Right kidney (tissue), 1 donor: Measurements from ENCODE around the gene THAP4.
"Not testable (repeated sequence)": the region's sequence is repeated elsewhere in the genome, so short reads cannot be mapped to it uniquely, and the experiment has no call there.

Source experiments
- DNase-seq: peaks from one replicate; pipeline ENCODE4 v3.0.0-alpha.2; 2016

The THAP4 gene

GRCh38 chr2:241586564-241587264 lies 50.2 kb downstream of the THAP4 start:
- DNase-seq = no peak

GRCh38 chr2:241584436-241584835 lies 52.5 kb downstream of the THAP4 start:
- no peak for DNase-seq

DNA sequence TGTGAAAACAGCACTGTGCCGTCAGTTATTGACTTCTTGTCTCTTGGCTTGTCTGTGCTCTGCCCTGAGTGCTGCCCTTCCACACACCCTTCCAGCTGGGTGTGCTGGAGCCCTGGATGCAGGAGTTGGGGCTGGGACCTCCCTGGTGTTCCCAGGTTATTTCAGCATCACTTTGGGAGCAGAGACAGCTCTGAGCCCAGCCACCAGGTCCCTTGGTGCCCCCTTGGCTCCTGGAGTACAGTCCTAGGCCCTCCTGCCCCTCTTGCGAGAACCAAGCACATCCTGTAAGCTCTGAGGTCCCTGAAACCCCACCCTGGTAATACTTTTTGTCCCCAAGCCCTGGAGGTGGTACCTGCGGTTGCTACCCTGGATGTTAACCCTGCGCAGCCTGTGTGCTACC lies 54.2 kb downstream of the THAP4 start:
- no peak for DNase-seq

DNA sequence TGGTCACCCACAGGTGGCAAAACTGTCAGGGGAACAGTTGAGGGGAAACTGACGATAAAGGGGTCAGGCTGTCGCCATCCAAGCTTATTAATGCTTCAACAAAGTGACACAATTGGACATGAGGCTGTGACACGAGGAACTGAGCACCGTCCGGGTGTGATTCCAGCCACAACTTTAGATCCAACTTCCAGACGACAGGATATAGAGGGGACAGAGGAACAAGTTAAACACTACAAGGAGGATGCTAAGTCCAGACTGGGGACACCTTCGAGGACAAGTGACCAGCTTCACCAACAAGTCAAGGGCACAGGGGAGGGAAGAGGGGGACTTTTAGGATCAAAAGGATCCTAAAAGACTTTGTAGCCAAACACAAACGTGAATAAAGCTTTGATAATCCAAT lies 54.6 kb downstream of the THAP4 start:
- DNase-seq = no peak

DNA sequence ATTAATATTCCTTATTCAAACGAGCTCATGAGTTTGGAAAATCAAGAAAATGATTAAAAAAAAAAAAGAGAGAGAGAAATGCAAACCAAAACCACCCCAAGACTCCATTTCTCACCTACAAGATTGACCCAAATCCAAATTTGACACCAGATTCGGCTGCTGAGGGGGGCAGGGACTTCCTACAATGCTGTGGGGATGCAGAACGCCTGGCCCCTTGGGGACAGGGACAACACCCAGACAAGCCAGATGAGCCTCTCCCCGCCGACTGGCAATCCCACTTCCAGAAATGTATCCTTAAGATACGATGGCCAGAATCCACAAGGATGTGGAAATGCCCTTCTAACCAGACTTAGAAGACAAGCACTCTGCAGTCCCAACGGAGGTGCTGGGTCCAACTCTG lies 57.7 kb downstream of the THAP4 start:
- no peak for DNase-seq

DNA sequence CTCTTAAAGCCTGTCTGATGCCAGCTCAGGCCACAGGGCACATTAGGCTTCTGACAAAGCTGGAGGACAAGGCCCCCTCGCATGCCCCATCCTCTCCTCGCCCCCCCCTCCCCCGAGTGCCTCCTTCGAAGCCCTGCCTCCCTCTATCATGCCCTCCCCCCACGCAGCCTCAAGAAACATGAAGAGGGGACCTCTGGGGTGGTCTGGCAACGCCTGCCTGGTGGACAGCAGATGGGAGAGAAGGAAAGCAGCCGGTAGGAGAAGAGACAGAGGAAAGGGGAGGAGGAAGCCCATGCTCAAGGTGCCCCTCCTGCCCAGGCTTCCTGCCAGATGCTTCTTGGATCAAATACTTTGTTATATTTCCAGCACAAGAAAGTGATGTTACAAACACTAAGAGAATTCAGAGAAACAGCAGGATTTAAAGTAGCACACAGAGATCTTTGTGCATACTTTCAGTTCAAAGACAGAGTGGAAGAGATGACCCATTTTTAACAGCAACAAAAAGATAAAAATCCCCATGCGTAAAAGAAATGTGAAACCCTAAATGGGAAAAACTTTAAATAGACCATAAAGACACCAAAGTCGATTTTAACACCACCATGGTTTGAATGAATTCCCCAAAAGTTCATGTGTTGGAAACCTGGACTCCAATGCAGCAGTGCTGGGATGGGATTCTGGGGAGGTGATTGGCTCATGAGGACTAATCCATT lies 59.4 kb downstream of the THAP4 start:
- DNase-seq = no peak

DNA sequence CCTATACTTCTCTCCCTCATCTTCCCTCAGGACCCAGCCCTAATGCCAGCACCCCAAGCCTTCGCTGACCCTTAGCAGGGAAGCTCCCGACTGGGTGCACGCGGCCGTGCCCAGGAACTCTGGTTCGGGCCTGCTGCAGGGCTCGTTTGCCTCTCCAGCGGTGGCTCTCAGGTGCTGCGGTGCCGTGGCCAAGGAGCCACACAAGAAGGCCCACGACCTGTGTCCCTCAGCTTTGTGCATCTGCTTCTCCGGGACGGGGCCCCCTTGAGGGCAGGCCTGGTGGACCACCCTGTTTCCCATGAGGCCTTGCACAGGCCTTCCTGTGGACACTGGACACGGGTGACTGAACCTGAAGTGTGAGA lies 60.7 kb downstream of the THAP4 start:
- no peak for DNase-seq

DNA sequence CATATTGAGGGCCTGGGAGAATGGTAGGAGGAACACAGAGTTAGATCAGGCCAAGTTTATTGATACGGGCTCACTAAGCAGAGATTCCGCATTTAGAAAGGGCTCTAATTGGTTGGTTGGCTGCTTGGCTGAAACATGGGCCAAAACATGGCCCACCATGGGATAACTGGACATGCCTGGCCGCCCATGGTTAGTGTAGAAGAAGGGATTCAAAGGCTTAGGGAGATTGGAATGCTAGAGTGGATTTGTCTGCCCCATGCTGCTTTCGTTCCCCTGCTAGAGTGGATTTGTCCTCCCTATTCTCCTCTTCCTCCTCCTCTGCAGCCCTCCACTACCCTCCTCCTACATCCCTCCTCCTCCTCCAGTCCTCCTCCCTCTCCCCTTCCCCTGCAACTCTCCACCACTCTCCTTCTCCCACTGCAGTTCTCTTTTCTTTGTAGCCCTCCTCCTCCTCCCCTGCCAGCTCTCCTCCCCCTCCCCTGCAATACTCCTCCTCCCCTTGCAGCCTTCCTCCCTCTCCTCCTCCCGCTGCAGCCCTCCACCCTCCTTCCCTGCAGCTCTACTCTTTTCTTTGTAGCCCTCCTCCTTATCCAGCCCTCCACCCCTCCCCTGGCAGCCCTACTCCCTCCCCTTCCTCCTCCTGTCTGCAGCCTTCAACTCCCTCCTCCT lies 61.2 kb downstream of the THAP4 start:
- DNase-seq = no peak

DNA sequence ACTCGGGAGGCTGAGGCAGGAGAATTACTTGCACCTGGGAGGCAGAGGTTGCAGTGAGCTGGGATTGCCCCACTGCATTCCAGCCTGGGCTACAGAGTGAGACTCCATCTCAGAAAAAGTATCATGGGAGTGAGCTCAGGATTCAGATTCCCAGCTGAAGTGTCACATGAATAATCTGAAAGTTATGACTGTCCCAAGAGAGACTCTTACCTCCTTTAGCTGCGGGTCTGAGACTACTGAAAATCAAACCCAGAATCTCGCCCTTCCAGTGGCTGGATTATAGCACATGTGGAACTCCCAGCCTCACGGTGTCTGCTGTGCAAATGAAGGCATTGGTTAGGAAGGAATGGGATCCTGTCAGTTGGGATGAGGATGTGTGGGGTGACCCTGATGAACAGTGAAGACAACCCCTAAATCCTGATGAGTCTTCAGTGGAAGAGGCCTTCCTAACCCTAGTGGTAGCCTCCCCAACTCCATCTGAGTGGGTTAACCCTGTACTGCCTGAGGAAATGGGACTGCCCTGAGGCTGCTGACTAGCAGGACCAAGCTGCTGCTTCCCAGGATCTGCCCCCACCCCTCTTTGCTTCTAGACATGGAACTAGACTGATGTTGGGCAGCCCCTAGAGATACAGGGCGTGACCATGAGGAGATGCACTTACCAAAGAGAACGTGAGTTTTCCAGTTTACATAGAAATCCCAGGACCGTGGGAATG lies 61.9 kb downstream of the THAP4 start:
- DNase-seq = no peak

- no peak for DNase-seq
These were observed 63.2 kb downstream of the THAP4 start for GRCh38 chr2:241573741-241574140.

DNA sequence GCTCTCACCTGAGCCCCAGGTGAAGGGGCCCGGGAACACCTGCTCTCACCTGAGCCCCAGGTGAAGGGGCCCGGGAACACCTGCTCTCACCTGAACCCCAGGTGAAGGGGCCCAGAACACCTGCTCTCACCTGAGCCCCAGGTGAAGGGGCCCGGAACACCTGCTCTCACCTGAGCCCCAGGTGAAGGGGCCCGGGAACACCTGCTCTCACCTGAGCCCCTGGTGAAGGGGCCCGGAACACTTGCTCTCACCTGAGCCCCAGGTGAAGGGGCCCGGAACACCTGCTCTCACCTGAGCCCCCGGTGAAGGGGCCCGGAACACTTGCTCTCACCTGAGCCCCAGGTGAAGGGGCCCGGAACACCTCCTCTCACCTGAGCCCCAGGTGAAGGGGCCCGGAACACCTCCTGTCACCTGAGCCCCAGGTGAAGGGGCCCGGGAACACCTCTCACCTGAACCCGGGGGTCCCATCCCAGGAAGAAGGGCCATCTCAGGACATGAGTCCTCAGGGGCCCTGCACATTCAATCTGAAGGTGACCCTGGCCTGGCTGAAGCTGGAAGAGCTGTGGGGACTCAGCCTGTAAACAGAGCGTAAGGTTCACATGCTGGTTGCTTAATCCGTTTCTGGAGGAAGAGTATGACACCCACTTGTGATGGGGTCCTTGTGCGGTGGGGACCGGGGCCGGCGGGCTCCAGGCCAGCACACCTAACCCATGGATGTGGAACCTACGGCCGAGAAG lies 63.9 kb downstream of the THAP4 start:
- not testable (repeated sequence) for DNase-seq

DNA sequence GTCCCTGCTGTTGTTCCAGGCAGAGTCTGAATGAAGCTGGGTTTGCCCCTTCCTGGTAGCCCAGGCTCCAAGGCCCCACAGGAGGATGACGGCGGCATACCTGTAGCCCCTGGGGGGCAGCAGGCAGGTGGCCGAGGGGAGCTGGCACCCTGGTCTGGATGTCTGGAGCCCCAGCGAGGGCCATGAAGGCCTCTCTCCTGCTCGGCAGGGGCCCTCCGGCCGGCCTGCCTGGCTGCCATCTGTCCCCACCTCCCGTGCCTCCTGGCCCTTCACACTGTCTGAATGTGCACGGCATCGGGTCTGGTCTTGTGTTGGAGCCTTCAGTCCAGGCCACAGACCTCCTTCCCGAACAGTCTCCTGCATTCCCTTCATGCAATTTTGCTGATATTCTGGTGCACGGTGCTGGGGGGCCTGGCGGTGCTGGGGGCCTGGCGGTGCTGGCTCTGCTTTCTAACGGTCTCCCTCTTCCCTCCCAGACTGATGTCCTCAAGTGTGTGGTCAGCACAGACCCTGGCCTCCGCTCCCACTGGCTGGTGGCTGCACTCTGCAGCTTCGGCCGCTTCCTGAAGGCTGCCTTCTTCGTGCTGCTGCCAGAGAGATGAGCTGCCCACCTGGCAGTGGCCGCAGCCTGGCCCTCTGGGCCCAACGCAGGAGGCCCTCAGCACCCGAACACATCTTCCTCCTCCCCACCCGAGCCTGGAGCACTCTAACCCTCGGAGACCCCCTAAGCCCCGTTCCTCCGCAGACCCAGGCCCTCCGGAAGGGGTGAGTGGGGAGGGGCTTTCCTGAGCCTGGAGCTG lies 64.9 kb downstream of the THAP4 start:
- no peak for DNase-seq

DNA sequence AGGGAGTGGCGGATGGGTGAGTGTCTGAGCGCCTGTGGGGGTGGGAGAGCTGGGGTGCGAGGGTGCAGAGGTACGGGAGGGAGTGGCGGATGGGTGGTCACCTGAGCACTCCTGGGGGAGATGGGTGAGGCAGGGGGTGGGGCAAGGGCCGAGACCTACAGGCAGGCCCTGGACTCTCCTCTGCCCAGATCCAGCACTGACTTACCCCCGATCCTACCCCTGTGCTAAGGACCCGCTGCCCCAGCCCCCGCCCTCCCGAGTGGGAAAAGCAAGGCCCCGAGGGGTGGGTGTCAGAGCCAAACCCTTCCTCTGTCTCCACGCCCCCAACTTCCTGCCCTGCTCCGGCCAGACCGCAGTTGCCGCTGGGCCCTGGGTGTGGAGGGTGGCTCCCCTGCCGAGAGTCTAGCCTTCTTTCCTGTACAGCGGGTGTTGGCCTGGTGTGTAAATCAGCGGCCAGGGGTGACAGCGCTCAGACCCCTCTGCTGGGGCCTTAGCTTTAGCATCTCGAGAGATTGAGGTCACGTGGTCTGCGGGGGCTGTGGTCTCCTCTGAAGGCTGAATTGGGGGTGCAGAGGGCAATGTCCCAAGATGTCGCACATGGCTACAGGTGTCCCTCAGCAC lies 65.9 kb downstream of the THAP4 start:
- no peak for DNase-seq

- DNase-seq = no peak
These were observed 67.1 kb downstream of the THAP4 start for GRCh38 chr2:241569831-241570281.

DNA sequence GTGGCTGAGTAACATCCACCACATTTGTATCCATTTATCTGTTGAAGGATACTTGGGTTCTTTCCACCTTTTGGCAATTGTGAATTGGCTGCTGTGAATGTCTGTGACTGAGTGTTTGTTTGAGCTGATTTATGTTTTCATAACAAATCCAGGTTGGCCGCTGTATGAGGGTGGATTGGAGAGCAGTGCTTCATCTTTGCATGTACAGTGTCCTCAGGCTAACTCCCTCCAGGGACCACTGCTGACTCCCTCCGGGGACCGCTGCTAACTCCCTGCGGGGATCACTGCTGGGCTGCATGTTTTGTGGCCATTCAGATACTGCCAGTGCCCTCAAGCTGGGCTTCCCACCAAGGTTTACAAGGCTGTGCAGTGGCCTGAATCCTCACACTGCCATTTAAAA lies 68.2 kb downstream of the THAP4 start:
- DNase-seq = no peak

GRCh38 chr2:241567776-241568175 lies 69.2 kb downstream of the THAP4 start:
- DNase-seq = no peak

DNA sequence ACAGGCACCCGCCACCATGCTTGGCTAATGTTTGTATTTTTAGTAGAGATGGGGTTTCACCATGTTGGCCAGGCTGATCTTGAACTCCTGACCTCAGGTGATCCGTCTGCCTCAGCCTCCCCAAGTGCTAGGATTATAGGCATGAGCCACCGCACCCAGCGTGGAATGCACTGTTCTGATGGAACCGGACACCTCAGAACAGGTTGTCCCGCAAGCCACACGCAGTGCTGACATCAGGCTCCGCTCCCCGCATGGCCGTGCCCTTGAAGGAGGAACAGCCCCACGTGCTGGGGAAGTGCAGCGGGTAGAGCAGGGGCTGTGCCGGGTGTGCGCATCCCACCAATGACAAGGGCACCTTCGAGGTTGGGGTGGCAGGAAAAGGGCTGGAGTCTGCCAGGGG lies 69.7 kb downstream of the THAP4 start:
- DNase-seq = not testable (repeated sequence)

- no peak for DNase-seq
These were observed 70.5 kb downstream of the THAP4 start for GRCh38 chr2:241566468-241566867.

- DNase-seq = not testable (repeated sequence)
These were observed 70.9 kb downstream of the THAP4 start for GRCh38 chr2:241566021-241566420.

GRCh38 chr2:241565411-241565810 lies 71.5 kb downstream of the THAP4 start:
- DNase-seq = no peak
